IMR-90 (cell line): ENCODE measurements around the gene MYO1H. TPM values are rescaled to one million over a fixed set of nuclear protein-coding genes. Genes with fewer than 3 reads are reported as not detected.

Source experiments
- ATAC-seq: fragments of 200-7000 bp; cut with Tn5 transposase; 2 replicates; pipeline ENCODE4 v1.9.1; 2020; ENCODE audit warnings: low read depth, mild to moderate bottlenecking, moderate library complexity
- BruUV-seq: library from RNA; stranded (reverse); fragments of 400-500 nt; replicated peaks from 2 replicates; lab custom pipeline; 2021; lab: Mats Ljungman, UMichigan
- CTCF ChIA-PET: fragments of 300-600 bp; formaldehyde crosslinking; extraction: SDS; loops from one replicate; lab custom pipeline; 2021; ENCODE audit warnings: antibody characterized with exemption; lab: Yijun Ruan, JAX
- POLR2A ChIA-PET: fragments of 300-600 bp; sonication (Branson Sonifier 250); formaldehyde crosslinking; loops from one replicate; lab custom pipeline; 2022; ENCODE audit warnings: antibody characterized with exemption; ENCODE audit not compliant: unreplicated experiment; lab: Charles Lee
- DNase-seq: peaks from one replicate; pipeline ENCODE4 v3.0.0; 2013
- H2AFZ ChIP-seq: replicated peaks from 2 replicates; pipeline ENCODE3; 2013; ENCODE audit warnings: low read length, mild to moderate bottlenecking; ENCODE audit not compliant: poor library complexity
- H2AK5ac ChIP-seq: 2 replicates; pipeline ENCODE4 v1.6.1; 2013; ENCODE audit warnings: low read depth, low read length, inconsistent platforms
- H2AK9ac ChIP-seq: replicated peaks from 2 replicates; pipeline ENCODE3; 2013; ENCODE audit warnings: mild to moderate bottlenecking, low read depth, low read length, moderate library complexity; ENCODE audit not compliant: poor library complexity
- H2BK120ac ChIP-seq: 2 replicates; pipeline ENCODE4 v1.6.1; 2013; ENCODE audit warnings: low read depth, low read length, inconsistent platforms
- H2BK15ac ChIP-seq: 3 replicates; pipeline ENCODE4 v1.6.1; 2013; ENCODE audit warnings: low read depth, low read length, inconsistent platforms
- H2BK20ac ChIP-seq: 2 replicates; pipeline ENCODE4 v1.6.1; 2013; ENCODE audit warnings: low read depth, mild to moderate bottlenecking, inconsistent platforms, low read length, moderate library complexity
- H2BK5ac ChIP-seq: 2 replicates; pipeline ENCODE4 v1.6.1; 2013; ENCODE audit warnings: mild to moderate bottlenecking, low read depth, low read length, inconsistent platforms; ENCODE audit not compliant: poor library complexity, severe bottlenecking
- H3K14ac ChIP-seq: replicated peaks from 2 replicates; pipeline ENCODE4 v1.6.1; 2013; ENCODE audit warnings: low read depth, low read length, inconsistent platforms
- H3K18ac ChIP-seq: 2 replicates; pipeline ENCODE4 v1.6.1; 2013; ENCODE audit warnings: low read depth, low read length, control low read depth
- H3K23ac ChIP-seq: 2 replicates; pipeline ENCODE4 v1.6.1; 2013; ENCODE audit warnings: low read depth, low read length, inconsistent platforms
- H3K27ac ChIP-seq: 2 replicates; pipeline ENCODE4 v1.5.1; 2013; ENCODE audit warnings: mild to moderate bottlenecking, control low read depth, low read length; ENCODE audit not compliant: insufficient read depth
- H3K27me3 ChIP-seq: 2 replicates; pipeline ENCODE4 v1.6.1; 2013; ENCODE audit warnings: low read length; ENCODE audit not compliant: control insufficient read depth, insufficient read depth
- H3K36me3 ChIP-seq: 2 replicates; pipeline ENCODE4 v1.6.1; 2013; ENCODE audit warnings: low read length, mixed read lengths; ENCODE audit not compliant: control insufficient read depth, insufficient read depth
- H3K4ac ChIP-seq: 2 replicates; pipeline ENCODE4 v1.6.1; 2013; ENCODE audit warnings: low read depth, low read length, inconsistent platforms
- H3K4me1 ChIP-seq: 2 replicates; pipeline ENCODE4 v1.6.1; 2013; ENCODE audit warnings: low read length, mixed read lengths; ENCODE audit not compliant: control insufficient read depth, insufficient read depth
- H3K4me2 ChIP-seq: 2 replicates; pipeline ENCODE4 v1.6.1; 2013; ENCODE audit warnings: low read depth, mild to moderate bottlenecking, control low read depth, low read length, moderate library complexity
- H3K4me3 ChIP-seq: 2 replicates; pipeline ENCODE4 v1.5.1; 2013; ENCODE audit warnings: low read depth, mild to moderate bottlenecking, control low read depth, low read length, moderate library complexity; ENCODE audit not compliant: insufficient read depth
- H3K56ac ChIP-seq: 2 replicates; pipeline ENCODE4 v1.6.1; 2013; ENCODE audit warnings: low read length, inconsistent platforms; ENCODE audit not compliant: insufficient read depth; ENCODE audit errors: extremely low read depth
- H3K79me1 ChIP-seq, 2 experiments: 2 replicates each; pipeline ENCODE4 v1.6.1; 2013; ENCODE audit warnings: low read length in 2 of 2, inconsistent platforms in 1 of 2, low read depth in 1 of 2
- H3K9ac ChIP-seq: 2 replicates; pipeline ENCODE4 v1.6.1; 2013; ENCODE audit warnings: low read depth, low read length, control low read depth
- H3K9me1 ChIP-seq: 2 replicates; pipeline ENCODE4 v1.6.1; 2013; ENCODE audit warnings: low read length, inconsistent platforms; ENCODE audit not compliant: insufficient read depth
- H3K9me3 ChIP-seq: 2 replicates; pipeline ENCODE4 v1.6.1; 2013; ENCODE audit warnings: low read length; ENCODE audit not compliant: control insufficient read depth, insufficient read depth
- H4K20me1 ChIP-seq: 2 replicates; pipeline ENCODE4 v1.6.1; 2013; ENCODE audit warnings: low read length, inconsistent platforms; ENCODE audit not compliant: insufficient read depth
- H4K5ac ChIP-seq: 2 replicates; pipeline ENCODE4 v1.6.1; 2013; ENCODE audit warnings: mild to moderate bottlenecking, low read depth, low read length, control low read depth
- H4K8ac ChIP-seq, 2 experiments: 2 replicates each; pipeline ENCODE4 v1.6.1; 2013; ENCODE audit warnings: low read depth in 2 of 2, low read length in 2 of 2, control low read depth in 1 of 2, inconsistent platforms in 1 of 2
- H4K91ac ChIP-seq: 2 replicates; pipeline ENCODE4 v1.6.1; 2013; ENCODE audit warnings: low read depth, low read length, inconsistent platforms; ENCODE audit not compliant: insufficient read depth
- BHLHE40 ChIP-seq: fragments of 150-350 bp; IDR thresholded peaks from 2 replicates; pipeline ENCODE4 v1.6.1; 2016; ENCODE audit warnings: mild to moderate bottlenecking, low read depth, low read length
- CEBPB ChIP-seq: IDR thresholded peaks from 2 replicates; pipeline ENCODE4 v1.6.1; 2012; ENCODE audit warnings: low read depth, low read length, improper control_type of control experiment
- CHD1 ChIP-seq: IDR thresholded peaks from 2 replicates; pipeline ENCODE4 v1.6.1; 2012; ENCODE audit warnings: low read depth, low read length, improper control_type of control experiment
- FOS ChIP-seq: fragments of 150-350 bp; IDR thresholded peaks from 2 replicates; pipeline ENCODE4 v1.6.1; 2016; ENCODE audit warnings: low read depth, low read length
- MAFK ChIP-seq: IDR thresholded peaks from 2 replicates; pipeline ENCODE4 v1.6.1; 2012; ENCODE audit warnings: low read depth, low read length, improper control_type of control experiment
- MAZ ChIP-seq: IDR thresholded peaks from 2 replicates; pipeline ENCODE4 v1.6.1; 2012; ENCODE audit warnings: low read depth, mild to moderate bottlenecking, low read length, improper control_type of control experiment, moderate library complexity, borderline replicate concordance
- MXI1 ChIP-seq: IDR thresholded peaks from 2 replicates; pipeline ENCODE4 v1.6.1; 2012; ENCODE audit warnings: low read depth, mild to moderate bottlenecking, low read length, moderate library complexity, borderline replicate concordance
- NFE2L2 ChIP-seq: fragments of 150-350 bp; IDR thresholded peaks from 2 replicates; pipeline ENCODE4 v1.6.1; 2016; ENCODE audit warnings: low read depth, mild to moderate bottlenecking, low read length
- POLR2A ChIP-seq: IDR thresholded peaks from 2 replicates; pipeline ENCODE4 v1.6.1; 2012; ENCODE audit warnings: mild to moderate bottlenecking, low read depth, low read length
- RAD21 ChIP-seq: IDR thresholded peaks from 2 replicates; pipeline ENCODE4 v1.6.1; 2012; ENCODE audit warnings: low read length, improper control_type of control experiment
- RCOR1 ChIP-seq: IDR thresholded peaks from 2 replicates; pipeline ENCODE4 v1.6.1; 2012; ENCODE audit warnings: mild to moderate bottlenecking, low read length, improper control_type of control experiment; ENCODE audit not compliant: insufficient replicate concordance
- RFX5 ChIP-seq: IDR thresholded peaks from 2 replicates; pipeline ENCODE4 v1.8.0; 2012; ENCODE audit warnings: low read depth, mild to moderate bottlenecking, low read length, moderate library complexity
- SMC3 ChIP-seq: fragments of 150-350 bp; IDR thresholded peaks from 2 replicates; pipeline ENCODE4 v1.6.1; 2016; ENCODE audit warnings: low read depth, mild to moderate bottlenecking, antibody characterized with exemption, low read length, moderate library complexity
- WGBS, 2 experiments: methylation state at CpG; one replicate each; pipeline versions ENCODE4 v1.1.5 to v1.1.7; 2013; ENCODE audit warnings: missing lambda C conversion rate in 2 of 2; ENCODE audit not compliant: insufficient read length in 1 of 2; ENCODE audit errors: extremely low coverage in 2 of 2; 5-methylcytosine and 5-hydroxymethylcytosine counted together
- dilution Hi-C: fragments of 300-500 bp; cut with HindIII; formaldehyde crosslinking; loops from one replicate; pipeline ENCODE4 v1.14.3; 2018; ENCODE audit warnings: low sequenced_read_pairs; ENCODE audit not compliant: unreplicated experiment
- in situ Hi-C: fragments of 300-500 bp; cut with MboI; formaldehyde crosslinking; loops from 3 replicates; pipeline ENCODE4 v1.14.3; 2019; ENCODE audit warnings: low sequenced_read_pairs, inconsistent platforms, mixed read lengths
- intact Hi-C: fragments of 100-400 bp; cut with micrococcal nuclease; formaldehyde crosslinking; loops from 2 replicates; pipeline ENCODE4 v1.10.0; 2022
- polyA plus RNA-seq, 3 experiments: library from polyadenylated mRNA; depleted of rRNA; stranded (reverse); fragments of >200 nt; gene quantifications; 2 replicates each; pipeline ENCODE4 v1.2.3, GENCODE V29; 2012; ENCODE audit warnings: low replicate concordance in 1 of 3
- total RNA-seq: library from RNA; depleted of rRNA; stranded (reverse); fragments of >200 nt; gene quantifications from 2 replicates; pipeline ENCODE4 v1.2.3, GENCODE V29; 2012
- TF ChIP-seq, protein P1 (sequence below): fragments of 150-350 bp; IDR thresholded peaks from 2 replicates; pipeline ENCODE4 v1.6.1; 2017; ENCODE audit warnings: mild to moderate bottlenecking, antibody characterized with exemption, low read length, low read depth
- TF ChIP-seq, protein P2 (sequence below): conservative IDR thresholded peaks from 2 replicates; pipeline ENCODE4 v1.5.1; 2012; ENCODE audit warnings: mild to moderate bottlenecking, low read depth, low read length, improper control_type of control experiment
- TF ChIP-seq, protein P3 (sequence below): fragments of 150-350 bp; IDR thresholded peaks from 2 replicates; pipeline ENCODE4 v1.6.1; 2016; ENCODE audit warnings: low read depth, mild to moderate bottlenecking, low read length, moderate library complexity, borderline replicate concordance

Gene MYO1H
- total and polyA plus RNA-seq, 2 of the 4 experiments (the other 2 are of a cell fraction), result not detected

DNA sequence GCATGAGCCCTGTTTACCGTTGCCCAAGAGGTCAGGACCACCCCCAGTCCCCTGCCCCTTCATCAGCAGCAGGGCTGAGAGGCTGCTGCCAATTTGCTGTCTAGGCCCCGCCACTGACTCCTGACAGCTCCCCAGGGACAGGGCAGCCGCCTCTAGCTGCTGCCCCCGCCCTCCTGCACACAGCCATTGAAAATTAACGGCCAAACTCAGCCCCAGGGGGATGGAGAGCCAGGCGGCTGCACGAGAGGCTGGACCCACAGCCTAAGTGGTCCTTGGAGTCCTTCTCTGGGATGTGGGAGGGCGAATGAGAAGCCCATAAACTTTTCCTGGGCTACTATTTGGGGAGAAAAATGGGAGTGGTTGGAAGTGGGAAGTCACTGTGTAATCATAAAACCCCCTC lies 43.2 kb upstream of the MYO1H start:
- H2AK5ac ChIP-seq, result no peak overlapping the region
- H3K4me3 ChIP-seq, result no peak overlapping the region
- dilution Hi-C loops (no loop called here), in situ Hi-C loops (no loop called here), intact Hi-C loops (no loop called here)
- H3K36me3 ChIP-seq, result no peaks in the 10 kb centered on the region
- H3K18ac ChIP-seq, result no peak overlapping the region
- no peak overlapping the region for H3K23ac ChIP-seq
- no peak overlapping the region for H3K56ac ChIP-seq
- H3K27ac ChIP-seq, result no peak overlapping the region
- H4K91ac ChIP-seq, result no peak overlapping the region
- no peak overlapping the region for H2BK15ac ChIP-seq
- no peak overlapping the region for H4K5ac ChIP-seq
- BruUV-seq, result no TSS peak
- no peak overlapping the region for H4K8ac ChIP-seq
- H3K9me3 ChIP-seq, result no peaks in the 10 kb centered on the region
- no peak overlapping the region for H3K4me2 ChIP-seq
- no CpG with 5 or more reads among the region's 8 CpGs for WGBS, 2 experiments
- no peak for TF ChIP-seq MAZ
- no peak for TF ChIP-seq FOS
- TF ChIP-seq MAFK, result no peak
- TF ChIP-seq CHD1, result no peak
- no peak for TF ChIP-seq CEBPB
- TF ChIP-seq, protein P1, sequence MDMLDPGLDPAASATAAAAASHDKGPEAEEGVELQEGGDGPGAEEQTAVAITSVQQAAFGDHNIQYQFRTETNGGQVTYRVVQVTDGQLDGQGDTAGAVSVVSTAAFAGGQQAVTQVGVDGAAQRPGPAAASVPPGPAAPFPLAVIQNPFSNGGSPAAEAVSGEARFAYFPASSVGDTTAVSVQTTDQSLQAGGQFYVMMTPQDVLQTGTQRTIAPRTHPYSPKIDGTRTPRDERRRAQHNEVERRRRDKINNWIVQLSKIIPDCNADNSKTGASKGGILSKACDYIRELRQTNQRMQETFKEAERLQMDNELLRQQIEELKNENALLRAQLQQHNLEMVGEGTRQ, result no peak
- TF ChIP-seq, protein P2, sequence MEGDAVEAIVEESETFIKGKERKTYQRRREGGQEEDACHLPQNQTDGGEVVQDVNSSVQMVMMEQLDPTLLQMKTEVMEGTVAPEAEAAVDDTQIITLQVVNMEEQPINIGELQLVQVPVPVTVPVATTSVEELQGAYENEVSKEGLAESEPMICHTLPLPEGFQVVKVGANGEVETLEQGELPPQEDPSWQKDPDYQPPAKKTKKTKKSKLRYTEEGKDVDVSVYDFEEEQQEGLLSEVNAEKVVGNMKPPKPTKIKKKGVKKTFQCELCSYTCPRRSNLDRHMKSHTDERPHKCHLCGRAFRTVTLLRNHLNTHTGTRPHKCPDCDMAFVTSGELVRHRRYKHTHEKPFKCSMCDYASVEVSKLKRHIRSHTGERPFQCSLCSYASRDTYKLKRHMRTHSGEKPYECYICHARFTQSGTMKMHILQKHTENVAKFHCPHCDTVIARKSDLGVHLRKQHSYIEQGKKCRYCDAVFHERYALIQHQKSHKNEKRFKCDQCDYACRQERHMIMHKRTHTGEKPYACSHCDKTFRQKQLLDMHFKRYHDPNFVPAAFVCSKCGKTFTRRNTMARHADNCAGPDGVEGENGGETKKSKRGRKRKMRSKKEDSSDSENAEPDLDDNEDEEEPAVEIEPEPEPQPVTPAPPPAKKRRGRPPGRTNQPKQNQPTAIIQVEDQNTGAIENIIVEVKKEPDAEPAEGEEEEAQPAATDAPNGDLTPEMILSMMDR, result no peak
- TF ChIP-seq RAD21, result no peak
- no peak for TF ChIP-seq POLR2A
- no peak for TF ChIP-seq SMC3
- TF ChIP-seq, protein P3, sequence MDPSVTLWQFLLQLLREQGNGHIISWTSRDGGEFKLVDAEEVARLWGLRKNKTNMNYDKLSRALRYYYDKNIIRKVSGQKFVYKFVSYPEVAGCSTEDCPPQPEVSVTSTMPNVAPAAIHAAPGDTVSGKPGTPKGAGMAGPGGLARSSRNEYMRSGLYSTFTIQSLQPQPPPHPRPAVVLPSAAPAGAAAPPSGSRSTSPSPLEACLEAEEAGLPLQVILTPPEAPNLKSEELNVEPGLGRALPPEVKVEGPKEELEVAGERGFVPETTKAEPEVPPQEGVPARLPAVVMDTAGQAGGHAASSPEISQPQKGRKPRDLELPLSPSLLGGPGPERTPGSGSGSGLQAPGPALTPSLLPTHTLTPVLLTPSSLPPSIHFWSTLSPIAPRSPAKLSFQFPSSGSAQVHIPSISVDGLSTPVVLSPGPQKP, result no peak
- TF ChIP-seq RCOR1, result no peak
- TF ChIP-seq RFX5, result no peak
- TF ChIP-seq BHLHE40, result no peak
- TF ChIP-seq NFE2L2, result no peak
- TF ChIP-seq MXI1, result no peak
- no peaks in the 10 kb centered on the region; the same call in 1 of the 2 replicates for H3K4me1 ChIP-seq
- no peak overlapping the region for H2BK20ac ChIP-seq
- H3K9ac ChIP-seq, result no peak overlapping the region
- H3K14ac ChIP-seq, result no peak overlapping the region
- no peak overlapping the region for H2BK5ac ChIP-seq
- no peaks in the 10 kb centered on the region for H3K9me1 ChIP-seq
- no peak overlapping the region for H2BK120ac ChIP-seq
- no peak overlapping the region for H3K4ac ChIP-seq
- peaks cover 54% of the 10 kb centered on the region for H3K27me3 ChIP-seq
- POLR2A ChIA-PET, result no interaction called here
- DNase-seq (no peak), ATAC-seq (no peak)
- CTCF ChIA-PET, result no interaction called here
- H4K20me1 ChIP-seq, result no peaks in the 10 kb centered on the region
- no peak overlapping the region for H2AK9ac ChIP-seq
- no peaks in the 10 kb centered on the region for H3K79me1 ChIP-seq
- H2AFZ ChIP-seq, result no peak overlapping the region
